Fibroblast of skin of abdomen (primary cell): ENCODE results near the gene PLSCR1.
"Not testable (repeated sequence)": the region's sequence is repeated elsewhere in the genome, so short reads cannot be mapped to it uniquely, and the experiment has no call there.

ENCODE experiments used
- DNase-seq: peaks from one replicate; pipeline ENCODE4 v3.0.0-alpha.2; 2013

The PLSCR1 gene

GRCh38 chr3:146547235-146547835, 2.9 kb upstream of the PLSCR1 start:
- DNase-seq = no peak

- no peak for DNase-seq
These were observed 2.1 kb upstream of the PLSCR1 start for GRCh38 chr3:146546366-146546965.

- DNase-seq = no peak
These were observed 622 bp upstream of the PLSCR1 start for GRCh38 chr3:146544929-146545528.

- DNase-seq = peak; percentile 26
These were observed 876 bp downstream of the PLSCR1 start for GRCh38 chr3:146543461-146544001.

GRCh38 chr3:146542978-146543377, 1.4 kb downstream of the PLSCR1 start:
- DNase-seq = no peak

- DNase-seq = peak; percentile 55
These were observed 2.2 kb downstream of the PLSCR1 start for GRCh38 chr3:146542179-146542578.

- no peak for DNase-seq
These were observed 3.4 kb downstream of the PLSCR1 start for GRCh38 chr3:146540978-146541377.

- DNase-seq = no peak
These were observed 4.2 kb downstream of the PLSCR1 start for GRCh38 chr3:146540236-146540635.

- no peak for DNase-seq
These were observed 5.1 kb downstream of the PLSCR1 start for GRCh38 chr3:146539315-146539714.

GRCh38 chr3:146537603-146538002, 6.8 kb downstream of the PLSCR1 start:
- no peak for DNase-seq

GRCh38 chr3:146536681-146537080, 7.7 kb downstream of the PLSCR1 start:
- no peak for DNase-seq

- no peak for DNase-seq
These were observed 12.0 kb downstream of the PLSCR1 start for GRCh38 chr3:146532406-146532805.

GRCh38 chr3:146530609-146531008, 13.8 kb downstream of the PLSCR1 start:
- no peak for DNase-seq

GRCh38 chr3:146529021-146529420, 15.4 kb downstream of the PLSCR1 start:
- no peak for DNase-seq

- DNase-seq = no peak
These were observed 19.4 kb downstream of the PLSCR1 start for GRCh38 chr3:146524961-146525360.

GRCh38 chr3:146523531-146523930, 20.9 kb downstream of the PLSCR1 start:
- no peak for DNase-seq

GRCh38 chr3:146522174-146523158, 21.9 kb downstream of the PLSCR1 start:
- DNase-seq = not testable (repeated sequence)

- DNase-seq = no peak
These were observed 23.0 kb downstream of the PLSCR1 start for GRCh38 chr3:146521394-146521793.

GRCh38 chr3:146519810-146520209, 24.6 kb downstream of the PLSCR1 start:
- DNase-seq = no peak

- no peak for DNase-seq
These were observed 26.5 kb downstream of the PLSCR1 start for GRCh38 chr3:146517684-146518435.

GRCh38 chr3:146513386-146514051, 30.9 kb downstream of the PLSCR1 start:
- no peak for DNase-seq
